HEK293 (cell line): ENCODE results near the gene FFAR4.

Source experiments
- ZNF175 ChIP-seq: fragments of 450-650 bp; formaldehyde crosslinking; IDR thresholded peaks from 2 replicates; pipeline ENCODE4 v1.5.1; 2016; ENCODE audit warnings: missing biosample characterization, missing genetic modification characterization
- ZNF23 ChIP-seq: fragments of 450-650 bp; formaldehyde crosslinking; IDR thresholded peaks from 2 replicates; pipeline ENCODE4 v1.5.1; 2016; ENCODE audit warnings: missing biosample characterization, missing genetic modification characterization, borderline replicate concordance
- ZNF324 ChIP-seq: fragments of 450-650 bp; formaldehyde crosslinking; IDR thresholded peaks from 2 replicates; pipeline ENCODE4 v1.5.1; 2016; ENCODE audit warnings: missing biosample characterization, missing genetic modification characterization
- TF ChIP-seq, protein P1 (sequence below): fragments of 450-650 bp; formaldehyde crosslinking; IDR thresholded peaks from 2 replicates; pipeline ENCODE4 v1.5.1; 2016; ENCODE audit warnings: missing biosample characterization, missing genetic modification characterization
- TF ChIP-seq, protein P2 (sequence below): fragments of 450-650 bp; formaldehyde crosslinking; IDR thresholded peaks from 2 replicates; pipeline ENCODE4 v1.5.1; 2017; ENCODE audit warnings: missing biosample characterization, missing genetic modification characterization
- TF ChIP-seq, protein P3 (sequence below): fragments of 450-650 bp; formaldehyde crosslinking; IDR thresholded peaks from 2 replicates; pipeline ENCODE4 v1.5.1; 2016; ENCODE audit warnings: missing biosample characterization, missing genetic modification characterization

DNA sequence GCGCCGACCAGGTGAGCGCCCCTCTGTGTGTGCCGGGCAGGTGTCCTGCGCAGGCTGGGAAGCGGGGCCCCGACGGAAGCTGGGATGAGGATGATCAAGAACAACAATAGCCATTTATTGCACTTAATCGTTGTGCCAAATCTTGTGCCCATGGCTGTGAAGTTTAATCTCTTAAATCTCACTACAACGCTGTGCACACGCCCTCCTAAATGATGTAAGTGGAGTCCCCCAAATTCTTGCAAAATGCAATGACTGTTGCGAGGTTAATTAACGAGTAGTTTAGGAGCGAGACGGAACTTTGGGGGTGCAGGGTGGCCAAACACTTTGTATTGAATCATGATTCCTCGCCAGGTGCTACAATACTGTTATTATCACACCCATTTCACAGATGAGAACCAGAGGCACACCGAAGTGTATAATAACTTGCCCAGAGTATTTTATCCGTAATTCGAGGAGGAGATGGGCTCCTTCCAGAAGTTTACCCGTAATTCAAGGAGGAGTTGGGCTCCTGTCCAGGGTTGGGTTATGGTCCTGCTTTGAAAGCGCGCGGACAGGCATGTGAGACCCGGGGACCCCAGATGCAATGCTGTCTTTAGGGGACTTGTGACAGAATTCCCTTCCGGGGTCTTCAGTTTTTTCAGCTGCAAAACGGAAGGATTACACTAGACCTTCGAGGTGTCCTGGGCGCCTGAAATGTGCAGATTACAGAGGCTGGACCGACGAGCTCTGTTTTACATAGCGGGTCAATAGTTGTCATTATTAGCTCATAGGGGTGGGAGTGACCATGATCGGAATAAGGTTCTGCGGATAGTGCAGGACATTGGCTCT is 1.0 kb downstream of the FFAR4 start:
- TF ChIP-seq, protein P1, sequence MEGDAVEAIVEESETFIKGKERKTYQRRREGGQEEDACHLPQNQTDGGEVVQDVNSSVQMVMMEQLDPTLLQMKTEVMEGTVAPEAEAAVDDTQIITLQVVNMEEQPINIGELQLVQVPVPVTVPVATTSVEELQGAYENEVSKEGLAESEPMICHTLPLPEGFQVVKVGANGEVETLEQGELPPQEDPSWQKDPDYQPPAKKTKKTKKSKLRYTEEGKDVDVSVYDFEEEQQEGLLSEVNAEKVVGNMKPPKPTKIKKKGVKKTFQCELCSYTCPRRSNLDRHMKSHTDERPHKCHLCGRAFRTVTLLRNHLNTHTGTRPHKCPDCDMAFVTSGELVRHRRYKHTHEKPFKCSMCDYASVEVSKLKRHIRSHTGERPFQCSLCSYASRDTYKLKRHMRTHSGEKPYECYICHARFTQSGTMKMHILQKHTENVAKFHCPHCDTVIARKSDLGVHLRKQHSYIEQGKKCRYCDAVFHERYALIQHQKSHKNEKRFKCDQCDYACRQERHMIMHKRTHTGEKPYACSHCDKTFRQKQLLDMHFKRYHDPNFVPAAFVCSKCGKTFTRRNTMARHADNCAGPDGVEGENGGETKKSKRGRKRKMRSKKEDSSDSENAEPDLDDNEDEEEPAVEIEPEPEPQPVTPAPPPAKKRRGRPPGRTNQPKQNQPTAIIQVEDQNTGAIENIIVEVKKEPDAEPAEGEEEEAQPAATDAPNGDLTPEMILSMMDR (tag by site-specific recombination): no peak
- TF ChIP-seq ZNF175: no peak
- TF ChIP-seq ZNF324: no peak
- TF ChIP-seq ZNF23 (tag by site-specific recombination): no peak
- TF ChIP-seq, protein P2, sequence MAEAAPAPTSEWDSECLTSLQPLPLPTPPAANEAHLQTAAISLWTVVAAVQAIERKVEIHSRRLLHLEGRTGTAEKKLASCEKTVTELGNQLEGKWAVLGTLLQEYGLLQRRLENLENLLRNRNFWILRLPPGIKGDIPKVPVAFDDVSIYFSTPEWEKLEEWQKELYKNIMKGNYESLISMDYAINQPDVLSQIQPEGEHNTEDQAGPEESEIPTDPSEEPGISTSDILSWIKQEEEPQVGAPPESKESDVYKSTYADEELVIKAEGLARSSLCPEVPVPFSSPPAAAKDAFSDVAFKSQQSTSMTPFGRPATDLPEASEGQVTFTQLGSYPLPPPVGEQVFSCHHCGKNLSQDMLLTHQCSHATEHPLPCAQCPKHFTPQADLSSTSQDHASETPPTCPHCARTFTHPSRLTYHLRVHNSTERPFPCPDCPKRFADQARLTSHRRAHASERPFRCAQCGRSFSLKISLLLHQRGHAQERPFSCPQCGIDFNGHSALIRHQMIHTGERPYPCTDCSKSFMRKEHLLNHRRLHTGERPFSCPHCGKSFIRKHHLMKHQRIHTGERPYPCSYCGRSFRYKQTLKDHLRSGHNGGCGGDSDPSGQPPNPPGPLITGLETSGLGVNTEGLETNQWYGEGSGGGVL (tag by site-specific recombination): no peak
- TF ChIP-seq, protein P3, sequence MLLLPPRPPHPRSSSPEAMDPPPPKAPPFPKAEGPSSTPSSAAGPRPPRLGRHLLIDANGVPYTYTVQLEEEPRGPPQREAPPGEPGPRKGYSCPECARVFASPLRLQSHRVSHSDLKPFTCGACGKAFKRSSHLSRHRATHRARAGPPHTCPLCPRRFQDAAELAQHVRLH: no peak
